NCI-H128 (cell line): Measurements from ENCODE around the gene RELL1.

ENCODE experiments used
- DNase-seq: peaks from one replicate; lab custom pipeline; 2025; ENCODE audit not compliant: unreplicated experiment; lab: John Stamatoyannopoulos, UW

The RELL1 gene

DNA sequence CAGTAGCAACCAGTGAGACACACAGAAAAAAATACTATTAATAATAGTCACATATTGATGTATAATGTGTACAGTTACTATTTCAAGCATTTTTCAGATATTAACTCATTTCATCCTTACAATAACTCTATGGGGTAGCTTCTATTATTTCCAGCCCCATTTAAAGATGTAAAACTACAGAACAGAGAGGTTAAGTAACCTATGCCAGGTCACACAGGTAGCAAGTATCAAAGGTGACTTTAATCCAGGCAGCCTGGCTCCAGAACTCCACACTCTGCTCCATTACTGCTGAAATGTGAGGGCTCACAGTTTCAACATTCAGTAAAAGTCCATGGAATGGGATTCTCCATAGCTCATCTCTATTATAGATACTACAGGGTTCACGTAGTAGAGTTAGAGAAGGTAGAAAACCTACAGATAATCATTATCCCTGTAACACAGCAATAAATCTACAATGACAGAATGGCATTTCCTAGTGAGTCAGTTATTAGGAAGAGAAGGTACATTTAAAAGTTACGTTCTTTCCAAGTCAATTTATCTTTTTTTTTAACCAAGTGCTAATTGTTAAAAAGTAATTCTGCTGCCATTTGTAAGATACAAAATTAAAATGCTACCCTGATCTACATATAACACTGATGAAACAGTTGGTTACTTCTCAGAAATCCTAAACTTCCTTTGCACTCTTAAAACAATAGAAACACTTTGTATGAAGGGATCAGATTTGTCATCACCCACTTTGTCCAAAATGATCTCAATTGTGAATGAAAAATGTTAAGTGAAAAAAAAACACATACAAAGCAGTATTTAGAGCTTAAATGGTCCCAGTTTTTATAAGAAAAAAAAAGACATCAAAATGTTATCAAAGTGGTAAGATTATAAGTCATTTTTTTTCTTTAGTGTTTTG is 18.7 kb downstream of the RELL1 start:
- no peak for DNase-seq

DNA sequence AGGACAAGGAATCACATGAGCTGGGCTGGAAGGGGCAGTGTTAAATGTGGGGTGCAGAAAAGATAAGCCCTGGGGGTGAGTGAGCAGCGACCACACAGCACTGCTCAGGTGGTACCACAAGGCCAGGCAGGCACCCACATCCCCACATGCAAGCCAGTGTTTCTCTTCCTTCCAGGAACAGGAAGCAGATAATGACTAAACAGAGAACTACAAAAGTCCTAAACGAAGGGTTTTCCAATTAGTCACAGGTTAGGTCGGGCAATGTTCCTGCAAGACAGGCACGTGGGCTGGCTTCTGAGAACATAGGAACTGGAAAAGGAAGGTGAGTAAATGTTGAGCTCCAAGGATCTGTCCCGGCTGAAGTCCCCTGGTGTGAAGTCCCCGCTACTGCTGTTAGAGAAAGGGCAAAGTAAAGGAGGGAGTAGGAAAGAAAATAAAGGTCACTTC is 19.5 kb downstream of the RELL1 start:
- DNase-seq: no peak

DNA sequence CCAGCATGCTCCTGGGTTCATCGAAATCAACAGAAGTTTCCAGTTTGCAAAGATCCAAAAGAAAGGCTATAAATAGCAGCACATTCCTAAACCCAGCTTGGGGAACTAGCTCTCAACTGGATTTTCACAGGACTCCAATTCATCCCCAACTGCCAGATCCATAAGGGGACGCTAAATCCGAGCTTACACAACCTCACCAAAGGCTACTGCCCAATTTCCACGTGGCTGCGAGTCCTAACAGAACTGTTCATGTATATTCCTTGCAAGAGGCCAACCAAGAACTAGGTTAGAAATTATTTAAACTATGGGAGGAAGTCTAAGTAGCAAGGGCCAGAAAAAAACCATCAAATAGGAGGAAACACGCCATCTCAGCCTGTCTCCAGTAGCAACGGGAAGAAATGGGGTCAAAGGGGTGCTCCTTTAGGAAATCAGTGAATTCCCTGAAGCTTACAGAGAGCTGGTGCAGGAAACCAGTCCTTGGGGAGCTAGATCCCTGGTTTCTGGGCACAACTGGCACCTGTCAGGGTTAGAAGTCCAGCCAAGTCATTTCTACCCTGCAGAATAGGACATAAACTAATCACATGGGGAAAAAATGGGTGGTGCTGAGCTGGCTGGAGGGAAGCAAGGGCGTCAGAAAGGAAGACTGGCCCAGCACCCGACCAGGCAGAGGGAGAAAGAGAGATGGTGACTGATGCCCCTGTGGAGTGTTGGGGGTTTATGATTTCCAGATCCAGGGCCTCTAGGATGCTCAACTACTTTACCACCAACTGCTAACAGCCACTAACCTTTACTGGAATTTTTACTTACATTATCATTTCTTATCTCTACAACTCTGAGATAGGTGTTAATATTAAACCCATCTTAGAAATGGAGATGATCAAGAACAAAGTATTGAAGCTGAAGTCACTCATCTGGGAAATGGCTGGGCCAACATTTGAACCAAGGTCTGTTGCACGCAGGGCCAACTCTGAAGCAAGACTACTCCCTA is 20.5 kb downstream of the RELL1 start:
- DNase-seq: no peak

DNA sequence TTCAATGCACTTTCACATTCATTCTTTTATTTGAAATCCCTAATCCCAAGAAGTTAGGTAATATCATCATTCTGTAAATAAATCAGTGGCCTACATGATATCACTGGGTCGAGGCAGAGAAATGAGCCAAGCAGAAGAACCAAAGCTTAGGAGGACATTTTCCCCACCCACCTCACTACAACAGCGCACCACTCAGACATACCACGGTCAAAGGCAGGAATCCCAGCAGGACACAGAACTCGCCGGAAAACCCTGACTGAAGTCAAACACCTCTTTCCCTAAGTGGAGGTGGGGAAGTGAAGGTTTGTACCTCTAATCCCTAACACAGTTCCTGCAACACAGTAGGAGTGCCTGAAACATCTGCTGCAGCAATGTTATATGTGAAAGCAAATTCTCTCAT is 21.5 kb downstream of the RELL1 start:
- no peak for DNase-seq

DNA sequence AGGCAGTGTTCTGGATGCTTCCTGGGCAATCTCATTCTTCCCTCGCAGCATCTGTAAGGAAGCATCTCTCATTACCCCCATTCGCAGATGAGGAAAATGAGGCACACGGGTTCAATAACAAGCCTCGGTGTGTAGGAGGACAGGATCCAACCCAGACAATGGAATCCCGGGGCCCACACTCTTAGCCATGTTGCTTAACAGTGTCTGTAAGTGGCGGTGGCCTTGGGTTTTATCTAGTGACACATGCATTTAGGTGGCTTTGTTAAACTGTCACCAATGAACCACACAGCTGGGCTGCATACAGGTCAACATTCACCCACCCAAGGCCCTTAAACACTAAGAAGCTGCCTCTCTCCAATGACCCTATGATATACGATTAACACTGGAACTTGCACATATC is 22.6 kb downstream of the RELL1 start:
- no peak for DNase-seq

DNA sequence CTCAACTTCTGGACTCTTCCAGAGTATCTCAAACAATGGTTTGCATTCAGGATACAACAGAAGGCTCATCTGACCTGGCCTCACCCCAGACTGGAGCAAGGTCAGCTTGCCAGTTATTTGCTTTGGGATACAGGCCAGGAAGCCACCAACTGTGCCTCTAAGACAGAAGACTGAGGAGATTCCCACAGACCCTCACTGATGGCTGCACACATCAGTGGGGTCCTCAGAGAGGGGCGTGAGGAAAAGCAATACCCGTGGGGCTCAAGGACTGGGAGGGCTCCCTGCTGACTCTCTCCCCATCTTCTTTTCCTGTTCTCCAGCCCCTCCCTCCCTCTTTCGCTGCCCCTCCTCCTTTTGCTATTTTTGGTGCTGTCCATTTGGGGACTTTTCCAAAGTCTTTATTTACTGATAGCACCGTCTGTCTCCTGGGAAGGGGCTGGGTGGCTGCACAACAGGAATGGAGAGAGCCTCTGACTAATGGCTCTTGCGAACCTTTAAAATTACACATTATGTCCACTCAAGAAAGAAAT is 23.2 kb downstream of the RELL1 start:
- DNase-seq: no peak

DNA sequence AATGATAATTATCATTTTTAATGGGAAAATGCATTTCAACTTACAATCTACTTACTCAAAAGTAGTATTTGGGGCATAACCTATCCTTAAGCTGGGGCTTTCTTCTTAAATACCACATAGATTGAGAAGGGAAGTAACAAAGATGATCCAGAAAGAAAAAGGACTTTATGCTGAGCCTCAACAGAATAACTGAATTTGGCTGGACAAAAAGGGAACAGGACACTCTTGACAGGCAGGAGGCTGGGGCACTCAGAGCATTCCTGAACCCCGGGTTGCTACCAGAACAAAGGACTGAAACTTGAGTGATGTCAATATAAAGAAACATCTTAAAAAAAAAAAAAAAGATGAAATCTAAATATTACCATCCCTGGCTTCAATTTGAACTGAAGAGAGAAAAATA is 23.9 kb downstream of the RELL1 start:
- DNase-seq: no peak

DNA sequence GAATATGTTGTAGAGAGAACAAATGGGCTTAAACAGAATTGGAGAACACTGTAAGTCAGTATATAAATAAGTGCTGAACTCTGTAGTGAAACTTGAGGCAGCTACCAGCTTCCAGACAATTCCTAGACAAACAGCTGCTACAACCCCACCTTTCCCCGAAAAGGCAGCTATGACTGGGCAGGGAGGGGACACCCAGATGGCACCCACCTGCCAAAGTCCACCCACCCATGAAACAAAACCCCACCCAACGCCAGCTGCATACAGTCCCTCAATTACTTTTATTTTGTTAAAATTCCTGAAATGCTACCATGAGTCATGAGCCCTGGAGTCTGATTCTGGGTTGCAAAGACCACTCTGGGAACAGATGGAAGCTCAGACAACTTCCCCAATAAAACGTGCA is 24.4 kb downstream of the RELL1 start:
- no peak for DNase-seq

DNA sequence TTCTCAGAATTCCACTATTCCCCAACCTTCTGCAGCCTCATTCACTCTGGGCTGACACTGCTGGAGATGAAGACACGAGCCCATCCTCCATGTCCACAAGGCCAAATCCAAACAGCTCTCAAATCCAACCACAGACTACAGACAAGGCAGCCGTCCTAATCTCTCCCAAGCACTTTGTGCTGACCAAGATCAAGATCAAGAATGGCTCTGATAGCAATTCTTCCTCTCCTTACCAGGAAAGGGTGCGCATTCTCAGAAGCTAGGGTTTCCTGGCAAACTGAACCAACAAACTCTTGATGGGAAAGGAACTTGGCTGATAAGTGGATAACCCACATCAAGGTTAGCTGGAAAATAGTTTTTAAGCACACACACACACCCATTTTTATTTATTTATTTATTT is 26.5 kb downstream of the RELL1 start:
- DNase-seq: no peak

DNA sequence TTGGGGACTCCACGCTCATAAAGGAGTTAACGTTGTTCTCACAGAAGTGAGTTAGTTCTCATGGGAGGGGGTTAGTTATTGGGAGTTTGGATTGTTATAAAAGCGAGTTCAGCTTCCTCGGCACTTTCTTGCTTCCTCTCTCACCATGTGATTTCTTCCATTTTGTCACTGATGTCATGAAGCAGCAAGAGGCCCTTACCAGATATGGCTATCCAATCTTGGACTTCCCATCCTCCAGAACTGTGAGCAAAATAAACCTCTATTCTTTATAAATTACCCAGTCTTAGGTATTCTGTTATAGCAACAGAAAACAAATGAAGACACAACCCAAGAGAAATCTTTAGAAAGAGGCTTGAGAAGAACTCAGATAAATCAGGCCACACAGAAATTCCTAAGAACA is 29.5 kb downstream of the RELL1 start:
- DNase-seq: no peak

DNA sequence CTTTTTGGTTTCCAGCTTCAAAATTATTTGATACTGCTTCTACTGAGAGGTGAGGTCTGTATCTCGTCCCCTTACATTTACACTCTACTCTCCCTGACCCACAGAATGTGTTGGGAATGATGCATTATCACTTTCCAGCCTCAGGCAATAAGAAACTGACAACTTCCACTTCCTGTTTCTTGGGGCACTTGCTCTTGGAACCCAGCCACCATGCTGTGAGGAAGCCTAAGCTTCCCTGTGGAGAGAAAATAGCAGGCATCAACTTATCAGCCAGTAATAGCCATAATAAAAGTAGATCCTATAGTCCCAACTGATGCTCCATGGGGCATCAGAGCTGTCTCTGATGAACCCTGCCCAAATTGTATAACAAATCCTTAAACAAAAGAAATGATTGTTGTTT is 32.6 kb downstream of the RELL1 start:
- no peak for DNase-seq

DNA sequence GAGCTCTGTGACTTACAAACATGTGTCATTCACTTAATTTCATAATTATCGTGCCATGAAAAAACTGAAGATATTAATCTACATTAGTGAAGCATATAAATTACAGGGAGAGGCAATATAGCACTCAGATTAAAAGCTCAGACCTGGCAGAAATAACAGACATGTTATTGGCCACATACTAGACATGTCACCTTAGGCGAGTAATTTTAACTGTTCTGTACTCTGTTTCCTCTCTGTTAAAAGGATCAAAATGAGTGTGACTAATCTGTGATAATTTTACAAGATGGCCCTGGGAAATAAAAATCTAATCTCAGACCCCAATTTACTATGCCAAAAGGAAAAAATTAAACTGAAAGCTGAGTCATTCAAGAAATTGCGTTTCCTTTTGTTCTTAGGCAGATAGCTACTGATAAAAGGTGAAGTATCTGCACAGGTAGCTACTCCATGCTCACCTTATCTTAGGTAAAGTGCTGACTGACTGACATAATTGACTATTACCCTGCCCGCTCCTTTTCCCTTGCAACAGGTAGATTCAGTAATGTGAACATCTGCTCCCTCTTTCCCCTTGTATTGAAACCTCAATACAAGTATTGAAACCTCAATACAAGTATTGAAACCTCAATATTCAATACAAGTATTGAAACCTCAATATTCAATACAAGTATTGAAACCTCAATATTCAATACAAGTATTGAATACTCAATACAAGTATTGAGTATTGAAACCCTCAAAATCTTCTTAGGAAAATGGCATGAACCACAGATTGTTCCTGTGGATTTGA is 33.2 kb downstream of the RELL1 start:
- no peak for DNase-seq

DNA sequence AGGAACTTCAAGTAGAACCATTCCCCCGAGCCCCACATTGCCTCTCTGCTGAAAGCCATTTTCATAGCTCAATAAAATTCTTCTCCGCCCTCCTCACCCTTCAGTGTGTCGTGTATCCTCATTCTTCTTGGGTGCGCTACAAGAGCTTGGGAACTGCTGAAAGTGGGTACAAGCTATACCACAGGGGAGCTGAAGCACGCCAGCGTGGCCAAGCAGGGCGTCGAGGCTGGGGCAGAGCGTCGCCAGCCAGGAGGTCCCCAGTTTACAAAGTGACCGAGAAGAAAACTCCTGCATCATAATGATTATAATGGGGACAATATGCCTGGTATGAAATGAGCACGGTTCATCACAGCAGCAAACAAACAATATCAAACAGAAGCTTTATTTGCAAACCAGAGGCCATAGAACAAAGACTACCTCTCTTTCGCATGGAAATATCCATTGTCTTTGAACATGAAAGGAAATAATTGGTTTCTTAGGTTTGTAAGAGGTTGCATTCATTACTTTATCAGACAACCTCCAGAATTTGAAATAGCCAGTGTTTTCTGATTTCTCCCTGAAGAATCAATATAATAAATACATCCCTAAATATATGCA is 34.3 kb downstream of the RELL1 start:
- DNase-seq: no peak

DNA sequence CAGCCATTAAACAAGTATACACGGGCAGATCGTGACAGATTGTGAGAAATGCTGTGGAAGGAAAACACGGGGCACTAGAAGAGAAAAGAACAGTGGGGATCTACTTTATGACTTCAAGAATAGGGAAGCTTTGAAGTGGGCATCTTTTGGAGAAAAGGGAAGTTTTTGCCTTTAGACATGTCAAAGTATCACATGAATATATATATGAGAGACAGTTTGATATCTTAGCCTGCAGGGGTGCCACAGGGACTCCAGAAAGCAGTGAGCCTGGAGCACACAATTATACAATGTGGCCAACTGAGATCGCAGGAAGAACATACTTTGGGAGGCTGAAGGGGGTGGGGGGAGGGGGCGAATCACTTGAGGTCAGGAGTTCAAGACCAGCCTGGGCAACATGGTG is 35.7 kb downstream of the RELL1 start:
- no peak for DNase-seq

DNA sequence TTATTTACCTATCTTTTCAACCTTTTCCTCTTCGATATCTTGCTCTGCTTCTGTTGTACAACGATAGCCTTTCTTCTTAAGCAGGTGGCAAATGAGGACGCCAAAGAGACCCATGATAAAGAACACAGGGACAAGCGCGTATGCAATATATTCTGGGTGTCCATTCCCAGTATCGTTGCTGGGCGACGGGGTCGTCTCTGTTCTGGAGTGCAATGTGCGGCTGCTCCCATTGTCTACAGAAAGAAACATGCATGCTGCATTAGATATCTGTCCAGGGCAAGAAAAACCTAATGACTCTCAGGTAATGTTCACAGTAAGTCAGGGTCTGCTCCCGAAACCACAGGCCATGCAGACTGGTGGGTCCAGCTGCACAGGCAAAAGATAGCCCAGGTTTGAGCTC is 36.9 kb downstream of the RELL1 start:
- no peak for DNase-seq

DNA sequence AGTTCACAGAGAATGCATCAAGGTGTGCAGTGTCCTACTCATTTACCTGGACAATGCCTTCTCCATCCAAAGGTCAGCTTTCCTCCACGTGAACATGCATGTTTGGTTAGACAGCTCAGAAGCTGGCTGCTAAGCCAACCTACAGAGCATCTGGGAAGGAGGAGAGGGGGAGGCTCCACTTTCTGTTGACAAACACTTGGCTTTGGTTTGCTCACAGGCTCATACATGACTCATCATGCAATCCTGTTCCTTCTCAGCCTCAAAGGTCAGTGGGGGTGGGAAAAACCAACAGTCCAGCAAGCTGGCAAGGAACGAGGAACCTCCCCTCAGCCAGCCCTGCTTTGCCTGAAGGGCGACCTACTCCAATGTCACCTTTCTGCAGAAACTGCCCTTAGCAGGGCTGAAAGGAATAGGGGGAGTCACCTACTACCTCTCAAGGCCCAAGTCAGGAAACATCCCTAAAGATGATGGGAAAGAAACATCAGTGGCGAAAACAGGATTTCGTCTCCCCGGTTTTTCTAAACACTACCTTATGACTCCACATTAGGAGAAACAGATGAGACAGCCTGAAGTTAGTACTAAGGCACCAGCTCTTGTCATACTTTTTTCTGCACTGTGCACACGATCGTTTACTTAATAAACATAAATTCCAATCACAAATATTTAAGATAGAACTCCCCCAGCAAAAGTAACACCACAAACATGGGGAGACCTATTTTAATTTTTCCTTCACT is 37.9 kb downstream of the RELL1 start:
- DNase-seq: no peak

DNA sequence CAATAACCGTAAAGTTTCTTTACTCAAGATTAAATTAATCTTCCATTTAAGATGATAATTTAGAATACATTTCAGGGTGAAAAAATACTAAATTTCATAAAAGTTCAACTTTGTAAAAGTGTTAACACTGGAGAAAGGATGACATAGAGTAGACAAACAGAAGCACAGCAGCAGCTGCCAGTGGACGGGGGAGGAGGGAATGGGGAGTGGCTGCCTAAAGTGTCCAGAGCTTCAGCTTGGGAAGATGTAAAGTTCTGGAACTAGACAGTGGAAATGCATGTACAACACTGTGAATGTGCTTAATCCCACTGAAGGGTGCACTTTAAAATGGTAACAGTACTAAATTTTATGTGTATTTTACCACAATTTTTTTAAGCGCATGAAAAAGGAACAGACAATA is 39.9 kb downstream of the RELL1 start:
- no peak for DNase-seq

DNA sequence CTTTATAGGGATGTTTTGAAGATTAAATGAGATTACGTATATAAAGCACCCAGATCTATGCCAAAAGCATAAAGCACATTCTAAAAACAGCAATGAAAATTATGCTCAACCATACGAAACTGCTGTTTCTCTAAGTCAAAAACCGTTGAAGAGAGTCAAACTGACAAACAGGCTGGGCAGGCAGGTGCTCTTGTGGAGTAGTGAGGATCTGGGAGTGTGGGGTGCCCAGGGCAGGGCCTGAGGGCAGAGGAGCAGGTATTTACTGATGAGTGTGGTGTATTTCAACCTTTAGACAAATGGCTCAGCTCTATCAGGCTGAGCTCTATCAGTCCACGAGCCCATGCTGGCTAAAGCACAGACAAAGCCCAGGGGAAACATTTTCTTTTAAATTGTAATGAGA is 40.4 kb downstream of the RELL1 start:
- DNase-seq: no peak

DNA sequence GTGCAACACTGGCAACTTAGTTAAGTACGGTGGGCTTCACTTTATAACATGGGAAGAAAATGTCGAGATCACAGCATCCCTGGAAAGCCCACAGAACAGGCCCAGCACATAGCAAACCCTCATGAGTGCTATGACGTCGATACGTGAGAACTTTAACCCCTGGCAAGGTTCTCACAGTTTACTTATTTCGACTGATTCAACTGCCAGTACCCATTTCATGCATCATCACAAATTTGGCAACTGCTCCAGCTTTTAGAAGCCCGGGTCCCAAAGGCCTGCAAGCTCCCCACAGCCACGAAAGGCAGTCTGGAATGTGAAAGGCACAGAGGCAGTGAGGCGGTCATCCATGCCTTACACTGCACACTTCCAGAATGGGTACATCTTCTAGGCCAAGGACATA is 41.2 kb downstream of the RELL1 start:
- no peak for DNase-seq
